Measurements from ENCODE around the gene CEBPZOS. TPM values are rescaled to one million over a fixed set of nuclear protein-coding genes. Genes with fewer than 3 reads are reported as not detected.

Gene CEBPZOS
- total and polyA plus RNA-seq, 3 donors from 2014 or later: 26.9 to 41.3 (median 34.6) TPM

GRCh38 chr2:37180006-37180639 lies 16.2 kb upstream of the CEBPZOS start:
- Histone ChIP-seq H3K4me3 (no peak overlapping the region), H3K27me3 (no peaks in the 10 kb centered on the region), H3K27ac (peak overlapping the region; percentile 22 to 32), H3K36me3 (ENCODE audit: low read depth, missing control alignments) (no peaks in the 10 kb centered on the region), H3K4me1 (no peaks in the 10 kb centered on the region), H3K9me3 (no peaks in the 10 kb centered on the region)
- intact Hi-C loops (cut with DNase I; ENCODE audit: low total_unique reads): no loop called here
- WGBS, 2 donors: 47 to 50% methylated on average over 4 of the region's 4 CpGs
- no peak for DNase-seq
- TF ChIP-seq, protein P1, sequence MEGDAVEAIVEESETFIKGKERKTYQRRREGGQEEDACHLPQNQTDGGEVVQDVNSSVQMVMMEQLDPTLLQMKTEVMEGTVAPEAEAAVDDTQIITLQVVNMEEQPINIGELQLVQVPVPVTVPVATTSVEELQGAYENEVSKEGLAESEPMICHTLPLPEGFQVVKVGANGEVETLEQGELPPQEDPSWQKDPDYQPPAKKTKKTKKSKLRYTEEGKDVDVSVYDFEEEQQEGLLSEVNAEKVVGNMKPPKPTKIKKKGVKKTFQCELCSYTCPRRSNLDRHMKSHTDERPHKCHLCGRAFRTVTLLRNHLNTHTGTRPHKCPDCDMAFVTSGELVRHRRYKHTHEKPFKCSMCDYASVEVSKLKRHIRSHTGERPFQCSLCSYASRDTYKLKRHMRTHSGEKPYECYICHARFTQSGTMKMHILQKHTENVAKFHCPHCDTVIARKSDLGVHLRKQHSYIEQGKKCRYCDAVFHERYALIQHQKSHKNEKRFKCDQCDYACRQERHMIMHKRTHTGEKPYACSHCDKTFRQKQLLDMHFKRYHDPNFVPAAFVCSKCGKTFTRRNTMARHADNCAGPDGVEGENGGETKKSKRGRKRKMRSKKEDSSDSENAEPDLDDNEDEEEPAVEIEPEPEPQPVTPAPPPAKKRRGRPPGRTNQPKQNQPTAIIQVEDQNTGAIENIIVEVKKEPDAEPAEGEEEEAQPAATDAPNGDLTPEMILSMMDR (IDR thresholded peaks at IDR 0.05): no peak
- no peak for TF ChIP-seq POLR2A (IDR thresholded peaks at IDR 0.05)

GRCh38 chr2:37180640-37181039 lies 15.7 kb upstream of the CEBPZOS start:
- intact Hi-C loops (cut with DNase I; ENCODE audit: low total_unique reads): no loop called here
- Histone ChIP-seq H3K27me3 (no peaks in the 10 kb centered on the region), H3K4me1 (no peaks in the 10 kb centered on the region), H3K36me3 (ENCODE audit: low read depth, missing control alignments) (no peaks in the 10 kb centered on the region), H3K27ac (no peak overlapping the region), H3K4me3 (no peak overlapping the region), H3K9me3 (no peaks in the 10 kb centered on the region)
- TF ChIP-seq, protein P1 (IDR thresholded peaks at IDR 0.05): no peak
- TF ChIP-seq POLR2A (IDR thresholded peaks at IDR 0.05): no peak
- no peak for DNase-seq
- 95 to 96% methylated on average over 5 of the region's 5 CpGs for WGBS, 2 donors

- 82 to 83% methylated on average over 17 of the region's 17 CpGs for WGBS, 2 donors
Observed at GRCh38 chr2:37181726-37182684, 14.3 kb upstream of the CEBPZOS start.

GRCh38 chr2:37188570-37188969 lies 7.7 kb upstream of the CEBPZOS start, which contains the start of gene SULT6B1:
TSS of gene SULT6B1 (minus strand) at chr2:37188670. CDS start at chr2:37188640, 30 bp downstream.
- Histone ChIP-seq H3K27ac (peak within 1 kb of the TSS; percentile 50 to 75), H3K9me3 (no peaks in the 10 kb centered on the region), H3K27me3 (no peaks in the 10 kb centered on the region), H3K4me3 (no peak within 1 kb of the TSS), H3K4me1 (no peaks in the 10 kb centered on the region), H3K36me3 (ENCODE audit: low read depth, missing control alignments) (no peaks in the 10 kb centered on the region)
- no peak for TF ChIP-seq POLR2A (IDR thresholded peaks at IDR 0.05)
- TF ChIP-seq, protein P1 (IDR thresholded peaks at IDR 0.05): no peak
- no peak for DNase-seq
- intact Hi-C loops (cut with DNase I; ENCODE audit: low total_unique reads): no loop called here
- WGBS, 2 donors: 96 to 98% methylated on average over 2 of the region's 2 CpGs

More at GRCh38 chr2:37181726-37182684, 14.3 kb upstream of the CEBPZOS start:
- no peaks in the 10 kb centered on the region for H3K36me3 ChIP-seq (ENCODE audit: low read depth, missing control alignments)
- no peak overlapping the region for H3K4me3 ChIP-seq
- no peaks in the 10 kb centered on the region for H3K4me1 ChIP-seq
- no peaks in the 10 kb centered on the region for H3K27me3 ChIP-seq
- no peaks in the 10 kb centered on the region for H3K9me3 ChIP-seq
- TF ChIP-seq POLR2A (IDR thresholded peaks at IDR 0.05): no peak
- TF ChIP-seq, protein P1 (IDR thresholded peaks at IDR 0.05): no peak
- no peak for DNase-seq
- no peak overlapping the region for H3K27ac ChIP-seq
- intact Hi-C loops (cut with DNase I; ENCODE audit: low total_unique reads): no loop called here

All from testis (tissue), 3 donors.